Hepatocyte (in vitro differentiated cells): ENCODE results near the gene TMEFF2. TPM values are rescaled to one million over a fixed set of nuclear protein-coding genes. Genes with fewer than 3 reads are reported as not detected.

Source experiments
- DNase-seq: peaks from one replicate; pipeline ENCODE4 v3.0.0-alpha.2; 2016; ENCODE audit warnings: low spot score
- H2AFZ ChIP-seq: fragments of 200-600 bp; sonication (generic); 2 replicates; pipeline ENCODE4 v1.6.0; 2016; ENCODE audit warnings: antibody characterized with exemption, mild to moderate bottlenecking
- H3K27ac ChIP-seq: fragments of 200-600 bp; sonication (generic); 2 replicates; pipeline ENCODE4 v1.5.1; 2016; ENCODE audit warnings: mild to moderate bottlenecking
- H3K27me3 ChIP-seq: fragments of 200-600 bp; sonication (generic); 2 replicates; pipeline ENCODE4 v1.6.1; 2016
- H3K36me3 ChIP-seq: fragments of 200-600 bp; sonication (generic); replicated peaks from 2 replicates; pipeline ENCODE4 v1.5.1; 2016; ENCODE audit warnings: low read depth; ENCODE audit not compliant: insufficient read depth
- H3K4me1 ChIP-seq: fragments of 200-600 bp; sonication (generic); 2 replicates; pipeline ENCODE4 v1.5.1; 2016; ENCODE audit warnings: mild to moderate bottlenecking, moderate library complexity; ENCODE audit not compliant: insufficient read depth
- H3K4me2 ChIP-seq: fragments of 200-600 bp; sonication (generic); 2 replicates; pipeline ENCODE4 v1.6.0; 2016
- H3K4me3 ChIP-seq: fragments of 200-600 bp; sonication (generic); 2 replicates; pipeline ENCODE4 v1.5.1; 2016; ENCODE audit warnings: mild to moderate bottlenecking
- H3K79me2 ChIP-seq: fragments of 200-600 bp; sonication (generic); 2 replicates; pipeline ENCODE4 v1.6.0; 2017; ENCODE audit warnings: mild to moderate bottlenecking
- H3K9me2 ChIP-seq: fragments of 200-600 bp; sonication (generic); replicated peaks from 2 replicates; pipeline ENCODE4 v1.6.0; 2017; ENCODE audit warnings: mild to moderate bottlenecking; ENCODE audit not compliant: insufficient read depth
- H3K9me3 ChIP-seq: fragments of 200-600 bp; sonication (generic); 2 replicates; pipeline ENCODE4 v1.5.1; 2016; ENCODE audit warnings: low read depth, mild to moderate bottlenecking
- H4K20me1 ChIP-seq: fragments of 200-600 bp; sonication (generic); 2 replicates; pipeline ENCODE4 v1.6.0; 2016; ENCODE audit warnings: mild to moderate bottlenecking; ENCODE audit not compliant: insufficient read depth, poor library complexity, severe bottlenecking
- CTCF ChIP-seq: fragments of 200-600 bp; sonication (generic); IDR thresholded peaks from 2 replicates; pipeline ENCODE4 v1.5.1; 2016; ENCODE audit warnings: antibody characterized with exemption, mild to moderate bottlenecking; ENCODE audit not compliant: poor library complexity
- EZH2 ChIP-seq: fragments of 200-600 bp; sonication (generic); IDR thresholded peaks from 2 replicates; pipeline ENCODE4 v1.6.1; 2016; ENCODE audit warnings: antibody characterized with exemption, mild to moderate bottlenecking, borderline replicate concordance
- EZH2phosphoT487 ChIP-seq: fragments of 200-600 bp; sonication (generic); IDR thresholded peaks from one replicate; pipeline ENCODE4 v1.6.1; 2018; ENCODE audit warnings: antibody characterized with exemption, mild to moderate bottlenecking, low read depth, moderate library complexity; ENCODE audit not compliant: unreplicated experiment, severe bottlenecking
- WGBS: methylation state at CpG from one replicate; pipeline ENCODE4 v1.1.6; 2016; ENCODE audit warnings: low lambda C conversion rate; ENCODE audit errors: missing lambda C conversion rate; 5-methylcytosine and 5-hydroxymethylcytosine counted together
- polyA plus RNA-seq: library from polyadenylated mRNA; unstranded; fragments of >200 nt; fragmentation: Nextera tagmentation; extraction: Ambion mirVana; gene quantifications from 2 replicates; pipeline ENCODE4 v1.2.1, GENCODE V29; 2016
- total RNA-seq: library from RNA; depleted of rRNA; stranded (reverse); fragments of >200 nt; gene quantifications from 2 replicates; pipeline ENCODE4 v1.2.3, GENCODE V29; 2014

TMEFF2 gene
- total and polyA plus RNA-seq, 2 experiments from 2014 or later: 0.43 to 1.8 TPM

GRCh38 chr2:191957996-191958860, 236.5 kb downstream of the TMEFF2 start:
- no peak for DNase-seq
- no peak overlapping the region for H3K4me3 ChIP-seq

GRCh38 chr2:191954451-191954850, 240.3 kb downstream of the TMEFF2 start:
- H3K4me2 ChIP-seq: no peak overlapping the region
- H3K27ac ChIP-seq: no peak overlapping the region
- H3K9me3 ChIP-seq: no peaks in the 10 kb centered on the region
- DNase-seq: no peak
- no peaks in the 10 kb centered on the region for H3K9me2 ChIP-seq
- H2AFZ ChIP-seq: no peak overlapping the region
- H3K79me2 ChIP-seq: no peaks in the 10 kb centered on the region
- H4K20me1 ChIP-seq: no peaks in the 10 kb centered on the region
- H3K4me3 ChIP-seq: no peak overlapping the region
- 43% methylated on average over 2 of the region's 2 CpGs for whole genome bisulfite sequencing
- no peaks in the 10 kb centered on the region for H3K27me3 ChIP-seq
- H3K36me3 ChIP-seq: no peaks in the 10 kb centered on the region
- H3K4me1 ChIP-seq: no peaks in the 10 kb centered on the region
- TF ChIP-seq EZH2: no peak
- no peak for TF ChIP-seq CTCF
- no peak for TF ChIP-seq EZH2phosphoT487

More at GRCh38 chr2:191957996-191958860, 236.5 kb downstream of the TMEFF2 start:
- no peak overlapping the region for H2AFZ ChIP-seq
- H3K27ac ChIP-seq: no peak overlapping the region
- H3K4me1 ChIP-seq: no peaks in the 10 kb centered on the region
- no peaks in the 10 kb centered on the region for H4K20me1 ChIP-seq
- no peaks in the 10 kb centered on the region for H3K9me3 ChIP-seq
- no peak overlapping the region for H3K4me2 ChIP-seq
- WGBS: 58% methylated on average over 7 of the region's 7 CpGs
- no peaks in the 10 kb centered on the region for H3K27me3 ChIP-seq
- no peaks in the 10 kb centered on the region for H3K9me2 ChIP-seq
- H3K79me2 ChIP-seq: no peaks in the 10 kb centered on the region
- TF ChIP-seq EZH2 (no peak), EZH2phosphoT487 (no peak), CTCF (no peak)
- no peaks in the 10 kb centered on the region for H3K36me3 ChIP-seq

GRCh38 chr2:191952515-191953270, 242.0 kb downstream of the TMEFF2 start:
- DNase-seq: no peak
- H3K27me3 ChIP-seq: no peaks in the 10 kb centered on the region
- H3K79me2 ChIP-seq: no peaks in the 10 kb centered on the region
- H3K4me2 ChIP-seq: no peak overlapping the region
- H3K36me3 ChIP-seq: no peaks in the 10 kb centered on the region
- no peak overlapping the region for H3K27ac ChIP-seq
- H3K4me1 ChIP-seq: no peaks in the 10 kb centered on the region
- WGBS: 85% methylated on average over 8 of the region's 8 CpGs
- H2AFZ ChIP-seq: no peak overlapping the region
- H3K9me3 ChIP-seq: no peaks in the 10 kb centered on the region
- H3K9me2 ChIP-seq: no peaks in the 10 kb centered on the region
- H4K20me1 ChIP-seq: no peaks in the 10 kb centered on the region
- no peak for TF ChIP-seq CTCF
- no peak for TF ChIP-seq EZH2
- no peak for TF ChIP-seq EZH2phosphoT487
- H3K4me3 ChIP-seq: no peak overlapping the region
